K562 (cell line): Measurements from ENCODE around the gene REX1BD. TPM values are rescaled to one million over a fixed set of nuclear protein-coding genes. Genes with fewer than 3 reads are reported as not detected.

ENCODE experiments used
- CREBBP ChIP-seq: IDR thresholded peaks from one replicate; pipeline ENCODE4 v1.6.1; 2012; ENCODE audit warnings: low read depth, mild to moderate bottlenecking, control low read depth, inconsistent platforms, low read length
- CTBP1 ChIP-seq: fragments of 450-650 bp; IDR thresholded peaks from 2 replicates; pipeline ENCODE4 v1.6.1; 2016; ENCODE audit warnings: borderline replicate concordance
- CTCFL ChIP-seq: IDR thresholded peaks from 2 replicates; pipeline ENCODE4 v1.6.1; 2011; ENCODE audit warnings: borderline replicate concordance, low read depth, mild to moderate bottlenecking, moderate library complexity, low read length; ENCODE audit not compliant: insufficient read depth, poor library complexity, severe bottlenecking
- ESRRA ChIP-seq: fragments of 450-650 bp; IDR thresholded peaks from 2 replicates; pipeline ENCODE4 v1.6.1; 2014; ENCODE audit warnings: low read depth, mild to moderate bottlenecking, moderate library complexity, borderline replicate concordance
- MAX ChIP-seq: sonication (generic); formaldehyde crosslinking; IDR thresholded peaks from 2 replicates; pipeline ENCODE4 v1.9.0; 2022; ENCODE audit warnings: mild to moderate bottlenecking, missing genetic modification reagents
- NRF1 ChIP-seq, 2 experiments: fragments of 450-650 bp; IDR thresholded peaks in 1 of 2; conservative IDR thresholded peaks in 1 of 2; 2 replicates each; pipeline ENCODE4 v1.6.1; 2014; ENCODE audit warnings: mild to moderate bottlenecking in 2 of 2
- RAD21 ChIP-seq, 2 experiments: fragments of 250-450 bp in 1 of 2; fragments of 450-650 bp in 1 of 2; sonication (Bioruptor Pico) in 1 of 2; formaldehyde crosslinking in 1 of 2; IDR thresholded peaks in 1 of 2; conservative IDR thresholded peaks in 1 of 2; 2 replicates each; pipeline versions ENCODE4 v1.4.0 to v1.8.0; 2020 to 2022; ENCODE audit warnings: mild to moderate bottlenecking in 2 of 2, moderate library complexity in 1 of 2
- RCOR1 ChIP-seq, 2 experiments: IDR thresholded peaks; 2 replicates each; pipeline ENCODE4 v1.6.1; 2012; ENCODE audit warnings: low read depth in 2 of 2, low read length in 2 of 2, borderline replicate concordance in 1 of 2, improper control_type of control experiment in 1 of 2
- SP1 ChIP-seq: sonication (generic); formaldehyde crosslinking; IDR thresholded peaks from 2 replicates; pipeline ENCODE4 v1.8.1; 2022; ENCODE audit warnings: mild to moderate bottlenecking, missing genetic modification reagents
- ZFX ChIP-seq: sonication (generic); formaldehyde crosslinking; IDR thresholded peaks from 2 replicates; pipeline ENCODE4 v1.8.0; 2022; ENCODE audit warnings: mild to moderate bottlenecking, missing genetic modification reagents, moderate library complexity
- polyA plus RNA-seq, 8 experiments: library from polyadenylated mRNA; depleted of rRNA in 4 of 8; stranded (reverse) in 5 of 8; unstranded in 3 of 8; fragments of >200 nt; fragmentation: Nextera tagmentation in 2 of 8; fragmentation: Illumina TruSeq in 1 of 8; extraction: Ambion mirVana in 2 of 8; extraction: Trizol in 1 of 8; gene quantifications; 2 replicates each; pipeline versions ENCODE4 v1.2.1 to v1.2.3, GENCODE V29; 2011 to 2014; ENCODE audit warnings: inconsistent platforms in 1 of 8, missing spikeins in 1 of 8
- total RNA-seq, 7 experiments: library from RNA; depleted of rRNA in 6 of 7; stranded (reverse); fragments of >200 nt in 6 of 7; fragmentation: Illumina TruSeq in 2 of 7; extraction: Trizol in 2 of 7; gene quantifications; 2 replicates each; pipeline versions ENCODE4 v1.2.1 to v1.2.3, GENCODE V29; 2011 to 2021; ENCODE audit warnings: low replicate concordance in 1 of 7
- TF ChIP-seq, protein P1 (sequence below): sonication (generic); formaldehyde crosslinking; IDR thresholded peaks from 2 replicates; pipeline ENCODE4 v1.8.1; 2023; ENCODE audit warnings: mild to moderate bottlenecking, missing genetic modification reagents
- TF ChIP-seq, protein P2 (sequence below), 3 experiments: IDR thresholded peaks in 2 of 3; conservative IDR thresholded peaks in 1 of 3; 2 replicates each; pipeline ENCODE4 v1.5.1; 2011 to 2012; ENCODE audit warnings: low read length in 3 of 3, mild to moderate bottlenecking in 3 of 3, control low read depth in 2 of 3, improper control_type of control experiment in 1 of 3, inconsistent platforms in 1 of 3, low read depth in 1 of 3, mixed read lengths in 1 of 3, moderate library complexity in 1 of 3; ENCODE audit not compliant: insufficient read depth in 2 of 3

Gene REX1BD
- total and polyA plus RNA-seq, 9 of the 15 experiments (the other 6 are each of a cell fraction or from before 2014, with no cell fraction given) = 1.9 to 136 (median 13.8) TPM

GRCh38 chr19:18594096-18594823 is 5.7 kb downstream of the REX1BD start (continued):
- TF ChIP-seq CTCFL (peak; percentile 6), ESRRA (no peak), CREBBP (no peak), ZFX (CRISPR knock-in tag) (peak; percentile 33), RAD21 (CRISPR knock-in tag; conservative IDR thresholded peaks at IDR 0.05 in 1 of 2, IDR thresholded peaks at IDR 0.05 in 1 of 2) (peak; percentile 58 to 71), CTBP1 (peak; percentile 92), SP1 (0 out of 2 replicates have a peak, but pooled peaks have one; percentile 19), RCOR1 (IDR thresholded peaks at IDR 0.05; ENCODE audit: borderline replicate concordance in 1 of 2, low read depth in 2 of 2, low read length in 2 of 2) (peak in 1 of 2 experiments; percentile 66; a peak in 2 of 4 replicates), NRF1 (conservative IDR thresholded peaks at IDR 0.05 in 1 of 2, IDR thresholded peaks at IDR 0.05 in 1 of 2) (peak in 1 of 2 experiments; percentile 40; a peak in 2 of 4 replicates), MAX (CRISPR knock-in tag) (0 out of 2 replicates have a peak, but pooled peaks have one; percentile 5)
- TF ChIP-seq, protein P1, sequence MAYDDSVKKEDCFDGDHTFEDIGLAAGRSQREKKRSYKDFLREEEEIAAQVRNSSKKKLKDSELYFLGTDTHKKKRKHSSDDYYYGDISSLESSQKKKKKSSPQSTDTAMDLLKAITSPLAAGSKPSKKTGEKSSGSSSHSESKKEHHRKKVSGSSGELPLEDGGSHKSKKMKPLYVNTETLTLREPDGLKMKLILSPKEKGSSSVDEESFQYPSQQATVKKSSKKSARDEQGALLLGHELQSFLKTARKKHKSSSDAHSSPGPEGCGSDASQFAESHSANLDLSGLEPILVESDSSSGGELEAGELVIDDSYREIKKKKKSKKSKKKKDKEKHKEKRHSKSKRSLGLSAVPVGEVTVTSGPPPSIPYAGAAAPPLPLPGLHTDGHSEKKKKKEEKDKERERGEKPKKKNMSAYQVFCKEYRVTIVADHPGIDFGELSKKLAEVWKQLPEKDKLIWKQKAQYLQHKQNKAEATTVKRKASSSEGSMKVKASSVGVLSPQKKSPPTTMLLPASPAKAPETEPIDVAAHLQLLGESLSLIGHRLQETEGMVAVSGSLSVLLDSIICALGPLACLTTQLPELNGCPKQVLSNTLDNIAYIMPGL (CRISPR knock-in tag) = 0 out of 2 replicates have a peak, but pooled peaks have one; percentile 47
- TF ChIP-seq, protein P2, sequence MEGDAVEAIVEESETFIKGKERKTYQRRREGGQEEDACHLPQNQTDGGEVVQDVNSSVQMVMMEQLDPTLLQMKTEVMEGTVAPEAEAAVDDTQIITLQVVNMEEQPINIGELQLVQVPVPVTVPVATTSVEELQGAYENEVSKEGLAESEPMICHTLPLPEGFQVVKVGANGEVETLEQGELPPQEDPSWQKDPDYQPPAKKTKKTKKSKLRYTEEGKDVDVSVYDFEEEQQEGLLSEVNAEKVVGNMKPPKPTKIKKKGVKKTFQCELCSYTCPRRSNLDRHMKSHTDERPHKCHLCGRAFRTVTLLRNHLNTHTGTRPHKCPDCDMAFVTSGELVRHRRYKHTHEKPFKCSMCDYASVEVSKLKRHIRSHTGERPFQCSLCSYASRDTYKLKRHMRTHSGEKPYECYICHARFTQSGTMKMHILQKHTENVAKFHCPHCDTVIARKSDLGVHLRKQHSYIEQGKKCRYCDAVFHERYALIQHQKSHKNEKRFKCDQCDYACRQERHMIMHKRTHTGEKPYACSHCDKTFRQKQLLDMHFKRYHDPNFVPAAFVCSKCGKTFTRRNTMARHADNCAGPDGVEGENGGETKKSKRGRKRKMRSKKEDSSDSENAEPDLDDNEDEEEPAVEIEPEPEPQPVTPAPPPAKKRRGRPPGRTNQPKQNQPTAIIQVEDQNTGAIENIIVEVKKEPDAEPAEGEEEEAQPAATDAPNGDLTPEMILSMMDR (IDR thresholded peaks at IDR 0.05 in 2 of 3, conservative IDR thresholded peaks at IDR 0.05 in 1 of 3; ENCODE audit: insufficient read depth in 2 of 3, low read depth in 1 of 3, low read length in 3 of 3) = peak; percentile 69 to 92 (median 84)
